Trophoblast cell (in vitro differentiated cells and primary cell): Measurements from ENCODE around the gene MYO18B.

ENCODE experiments used
- DNase-seq, 2 donors: peaks; one replicate each; pipeline ENCODE4 v3.0.0-alpha.2; 2016
- H2AFZ ChIP-seq: 2 replicates; pipeline ENCODE4 v1.6.1; 2013; ENCODE audit warnings: low read length, moderate library complexity, mild to moderate bottlenecking; ENCODE audit not compliant: insufficient read depth, poor library complexity
- H2AK5ac ChIP-seq: 2 replicates; pipeline ENCODE4 v1.6.1; 2013; ENCODE audit warnings: mild to moderate bottlenecking, low read length
- H2BK120ac ChIP-seq: 2 replicates; pipeline ENCODE4 v1.6.1; 2013; ENCODE audit warnings: low read length, mild to moderate bottlenecking, moderate library complexity; ENCODE audit not compliant: insufficient read depth, poor library complexity
- H2BK12ac ChIP-seq: 2 replicates; pipeline ENCODE4 v1.6.1; 2013; ENCODE audit warnings: mild to moderate bottlenecking, low read length, moderate library complexity
- H2BK5ac ChIP-seq: 2 replicates; pipeline ENCODE4 v1.6.1; 2013; ENCODE audit warnings: low read length, low read depth, moderate library complexity, mild to moderate bottlenecking; ENCODE audit not compliant: poor library complexity
- H3K14ac ChIP-seq: 2 replicates; pipeline ENCODE4 v1.6.1; 2013; ENCODE audit warnings: mild to moderate bottlenecking, low read length
- H3K18ac ChIP-seq: 2 replicates; pipeline ENCODE4 v1.6.1; 2013; ENCODE audit warnings: mild to moderate bottlenecking, low read length
- H3K23ac ChIP-seq: 2 replicates; pipeline ENCODE4 v1.6.1; 2013; ENCODE audit warnings: low read length
- H3K27ac ChIP-seq: 2 replicates; pipeline ENCODE4 v1.5.1; 2013; ENCODE audit warnings: low read depth, mild to moderate bottlenecking, inconsistent platforms, low read length, moderate library complexity
- H3K27me3 ChIP-seq: 2 replicates; pipeline ENCODE4 v1.6.1; 2013; ENCODE audit warnings: inconsistent platforms, mild to moderate bottlenecking, low read length, moderate library complexity; ENCODE audit not compliant: insufficient read depth
- H3K36me3 ChIP-seq, 2 experiments: 1 replicate in 1 of 2; 2 replicates in 1 of 2; pipeline ENCODE4 v1.6.1; 2013; ENCODE audit warnings: low read length in 2 of 2, mild to moderate bottlenecking in 2 of 2, moderate library complexity in 1 of 2; ENCODE audit not compliant: insufficient read depth in 2 of 2, control insufficient read depth in 1 of 2
- H3K4ac ChIP-seq: 2 replicates; pipeline ENCODE4 v1.6.1; 2013; ENCODE audit warnings: low read depth, mild to moderate bottlenecking, low read length, moderate library complexity
- H3K4me1 ChIP-seq, 2 experiments: 1 replicate in 1 of 2; 2 replicates in 1 of 2; pipeline ENCODE4 v1.6.1; 2013; ENCODE audit warnings: low read length in 2 of 2, mild to moderate bottlenecking in 2 of 2, moderate library complexity in 1 of 2; ENCODE audit not compliant: insufficient read depth in 2 of 2, control insufficient read depth in 1 of 2
- H3K4me2 ChIP-seq: 2 replicates; pipeline ENCODE4 v1.6.1; 2013; ENCODE audit warnings: inconsistent platforms, mild to moderate bottlenecking, low read length, moderate library complexity
- H3K4me3 ChIP-seq: 2 replicates; pipeline ENCODE4 v1.5.1; 2013; ENCODE audit warnings: mild to moderate bottlenecking, low read depth, low read length, inconsistent platforms
- H3K79me1 ChIP-seq: one replicate; pipeline ENCODE4 v1.6.1; 2013; ENCODE audit warnings: low read length
- H3K79me2 ChIP-seq: 2 replicates; pipeline ENCODE4 v1.6.1; 2013; ENCODE audit warnings: low read length, mild to moderate bottlenecking; ENCODE audit not compliant: control insufficient read depth, insufficient read depth, poor library complexity
- H3K9ac ChIP-seq: 2 replicates; pipeline ENCODE4 v1.6.1; 2013; ENCODE audit warnings: mild to moderate bottlenecking, low read length
- H3K9me3 ChIP-seq: 2 replicates; pipeline ENCODE4 v1.6.1; 2013; ENCODE audit warnings: low read depth, mild to moderate bottlenecking, control low read depth, inconsistent platforms, low read length; ENCODE audit not compliant: insufficient read depth
- H4K12ac ChIP-seq: 2 replicates; pipeline ENCODE4 v1.6.1; 2013; ENCODE audit warnings: low read depth, mild to moderate bottlenecking, low read length, moderate library complexity
- H4K8ac ChIP-seq: 2 replicates; pipeline ENCODE4 v1.6.1; 2013; ENCODE audit warnings: low read depth, mild to moderate bottlenecking, low read length, moderate library complexity
- H4K91ac ChIP-seq: one replicate; pipeline ENCODE4 v1.6.1; 2013; ENCODE audit warnings: low read depth, mild to moderate bottlenecking, low read length, moderate library complexity
- WGBS: extraction: QIAGEN DNeasy Blood & Tissue Kit; methylation state at CpG from one replicate; pipeline ENCODE4 v1.1.7; 2013; ENCODE audit warnings: missing lambda C conversion rate; ENCODE audit not compliant: insufficient read length, insufficient coverage; ENCODE audit errors: extremely low coverage; 5-methylcytosine and 5-hydroxymethylcytosine counted together

Gene MYO18B

DNA sequence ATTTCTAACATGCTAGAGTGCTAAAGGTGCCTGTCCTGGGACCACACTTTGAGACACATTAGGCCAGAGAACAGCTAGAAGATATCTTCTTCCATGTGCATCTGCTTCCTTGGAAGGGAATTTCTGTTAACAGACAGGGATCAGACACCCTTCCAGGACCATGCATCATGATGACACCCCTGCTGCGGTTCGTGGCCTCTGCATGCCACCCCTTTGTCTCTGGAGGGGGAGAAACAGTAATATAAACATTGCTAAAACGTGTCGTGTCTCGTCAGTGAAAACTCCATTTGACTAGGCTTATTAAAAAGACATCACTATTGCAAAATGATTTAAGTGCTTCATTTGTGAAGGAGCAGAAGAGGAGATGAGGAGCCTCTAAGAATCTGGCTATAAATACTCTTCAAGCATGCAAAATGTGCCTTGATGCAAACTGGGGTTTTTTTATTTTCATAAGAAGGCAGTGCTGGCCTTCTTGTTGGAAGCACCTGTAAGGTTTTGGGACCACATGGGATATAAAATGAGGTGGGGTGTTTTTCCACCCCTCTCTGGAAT is 141.6 kb downstream of the MYO18B start:
- no peak overlapping the region for H3K4me3 ChIP-seq
- no peak overlapping the region for H2AK5ac ChIP-seq
- H4K91ac ChIP-seq, result no peak overlapping the region
- H3K36me3 ChIP-seq, result no peaks in the 10 kb centered on the region
- no peak overlapping the region for H2BK5ac ChIP-seq
- no CpG with 5 or more reads among the region's 5 CpGs for WGBS
- no peak overlapping the region for H2BK120ac ChIP-seq
- H3K4me1 ChIP-seq, result no peaks in the 10 kb centered on the region
- H3K27ac ChIP-seq, result no peak overlapping the region
- no peak for DNase-seq
- no peak overlapping the region for H3K14ac ChIP-seq
- no peak overlapping the region for H4K8ac ChIP-seq
- no peak overlapping the region for H2AFZ ChIP-seq
- no peak overlapping the region for H3K18ac ChIP-seq
- no peak overlapping the region for H3K4me2 ChIP-seq
- no peak overlapping the region for H3K9ac ChIP-seq
- no peak overlapping the region for H4K12ac ChIP-seq
- H3K79me2 ChIP-seq, result no peaks in the 10 kb centered on the region
- H2BK12ac ChIP-seq, result no peak overlapping the region
- no peaks in the 10 kb centered on the region for H3K27me3 ChIP-seq
- H3K23ac ChIP-seq, result no peak overlapping the region
- no peaks in the 10 kb centered on the region for H3K9me3 ChIP-seq
- H3K79me1 ChIP-seq, result no peaks in the 10 kb centered on the region
- no peak overlapping the region for H3K4ac ChIP-seq

DNA sequence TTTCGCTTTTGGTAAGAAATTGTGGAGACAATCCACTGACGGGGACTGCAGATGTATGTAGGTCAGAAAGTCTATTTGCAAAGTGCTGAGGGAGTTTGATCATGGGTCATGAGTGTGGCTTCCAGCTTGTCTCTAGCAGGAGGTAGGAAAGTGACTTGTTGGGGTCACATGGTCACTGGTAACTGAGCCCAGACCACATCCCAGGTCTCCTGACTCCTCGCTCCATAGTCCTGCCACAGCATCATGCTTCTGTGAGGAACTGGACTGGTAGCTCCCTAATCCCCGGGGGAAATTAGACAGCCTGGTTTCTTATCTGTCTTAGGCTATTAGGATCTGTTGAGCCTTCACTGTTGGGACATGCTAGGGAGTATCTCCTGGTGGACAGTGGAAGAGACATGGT is 142.1 kb downstream of the MYO18B start:
- Histone ChIP-seq H2BK5ac (no peak overlapping the region), H3K27ac (no peak overlapping the region), H4K12ac (no peak overlapping the region), H3K4me1 (no peaks in the 10 kb centered on the region), H4K8ac (no peak overlapping the region), H3K79me1 (no peaks in the 10 kb centered on the region), H3K9me3 (no peaks in the 10 kb centered on the region), H2AK5ac (no peak overlapping the region), H3K79me2 (no peaks in the 10 kb centered on the region), H4K91ac (no peak overlapping the region), H2AFZ (no peak overlapping the region), H3K18ac (no peak overlapping the region), H3K36me3 (no peaks in the 10 kb centered on the region), H3K9ac (no peak overlapping the region), H3K4me3 (no peak overlapping the region), H3K4ac (no peak overlapping the region), H2BK120ac (no peak overlapping the region), H3K4me2 (no peak overlapping the region), H3K14ac (no peak overlapping the region), H3K27me3 (no peaks in the 10 kb centered on the region), H3K23ac (no peak overlapping the region), H2BK12ac (no peak overlapping the region)
- no CpG with 5 or more reads among the region's 4 CpGs for WGBS
- DNase-seq, result no peak

DNA sequence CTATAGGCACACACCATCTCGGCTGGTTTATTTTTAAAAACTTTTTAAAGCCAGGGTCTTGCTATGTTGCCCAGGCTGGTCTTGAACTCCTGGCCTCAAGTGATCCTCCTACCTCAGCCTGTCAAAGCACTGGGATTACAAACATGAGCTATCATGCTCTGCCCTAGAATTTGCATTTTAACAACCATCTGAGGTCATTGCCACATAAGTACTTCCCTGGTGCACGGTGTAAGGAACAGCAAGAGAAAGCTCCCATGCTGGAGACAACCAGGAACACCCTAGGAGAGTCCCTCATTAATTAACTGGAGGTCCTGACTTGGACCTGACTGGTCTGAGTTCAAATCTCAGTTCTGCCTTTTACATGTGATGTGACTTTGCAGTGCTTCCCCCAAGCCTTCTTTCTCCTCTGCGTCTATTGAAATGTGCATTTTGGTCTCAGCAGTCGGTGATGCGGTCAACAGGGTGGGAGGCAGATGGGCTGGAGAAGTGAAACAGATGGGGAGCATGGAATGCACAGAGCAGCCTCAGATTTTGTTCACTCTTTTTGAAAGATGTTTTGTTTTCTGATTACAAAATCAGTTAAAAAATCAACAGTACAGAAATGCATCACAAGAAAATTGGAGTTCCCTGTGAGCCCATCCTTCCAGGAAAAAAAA is 146.5 kb downstream of the MYO18B start:
- no peak overlapping the region for H2BK12ac ChIP-seq
- H3K4me2 ChIP-seq, result no peak overlapping the region
- H3K4ac ChIP-seq, result no peak overlapping the region
- no peak overlapping the region for H2BK120ac ChIP-seq
- no peak overlapping the region for H4K91ac ChIP-seq
- H2AFZ ChIP-seq, result no peak overlapping the region
- H2BK5ac ChIP-seq, result no peak overlapping the region
- no peak overlapping the region for H2AK5ac ChIP-seq
- WGBS, result no CpG with 5 or more reads among the region's 5 CpGs
- H3K9ac ChIP-seq, result no peak overlapping the region
- no peak for DNase-seq
- H3K9me3 ChIP-seq, result no peaks in the 10 kb centered on the region
- no peak overlapping the region for H3K18ac ChIP-seq
- H3K36me3 ChIP-seq, result no peaks in the 10 kb centered on the region
- no peaks in the 10 kb centered on the region for H3K27me3 ChIP-seq
- no peaks in the 10 kb centered on the region for H3K4me1 ChIP-seq
- no peak overlapping the region for H3K23ac ChIP-seq
- H3K14ac ChIP-seq, result no peak overlapping the region
- H3K79me1 ChIP-seq, result no peaks in the 10 kb centered on the region
- no peak overlapping the region for H4K8ac ChIP-seq
- H3K27ac ChIP-seq, result no peak overlapping the region
- no peak overlapping the region for H3K4me3 ChIP-seq
- H4K12ac ChIP-seq, result no peak overlapping the region
- no peaks in the 10 kb centered on the region for H3K79me2 ChIP-seq

- no peak overlapping the region for H3K27ac ChIP-seq
- H4K8ac ChIP-seq, result no peak overlapping the region
- no peaks in the 10 kb centered on the region for H3K9me3 ChIP-seq
- H2AK5ac ChIP-seq, result no peak overlapping the region
- no peak overlapping the region for H3K23ac ChIP-seq
- no peak overlapping the region for H2BK5ac ChIP-seq
- H3K79me1 ChIP-seq, result no peaks in the 10 kb centered on the region
- H3K27me3 ChIP-seq, result no peaks in the 10 kb centered on the region
- H2BK12ac ChIP-seq, result no peak overlapping the region
- no peak overlapping the region for H3K18ac ChIP-seq
- H3K14ac ChIP-seq, result no peak overlapping the region
- WGBS, result no CpG with 5 or more reads among the region's 10 CpGs
- no peaks in the 10 kb centered on the region for H3K36me3 ChIP-seq
- no peak overlapping the region for H4K12ac ChIP-seq
- H3K9ac ChIP-seq, result no peak overlapping the region
- H3K4ac ChIP-seq, result no peak overlapping the region
- H4K91ac ChIP-seq, result no peak overlapping the region
- H3K79me2 ChIP-seq, result no peaks in the 10 kb centered on the region
- no peaks in the 10 kb centered on the region for H3K4me1 ChIP-seq
- H2BK120ac ChIP-seq, result no peak overlapping the region
- no peak overlapping the region for H3K4me2 ChIP-seq
- no peak overlapping the region for H2AFZ ChIP-seq
- no peak overlapping the region for H3K4me3 ChIP-seq
- DNase-seq, result no peak
Measured at GRCh38 chr22:25890651-25891050, 148.7 kb downstream of the MYO18B start.
